CD14-positive monocyte (primary cell): ENCODE results near the gene DNAI1. TPM values are rescaled to one million over a fixed set of nuclear protein-coding genes. Genes with fewer than 3 reads are reported as not detected.

ENCODE experiments used
- DNase-seq, 3 donors: peaks; one replicate each; pipeline ENCODE4 v3.0.0-alpha.2; 2011 to 2022
- H2AFZ ChIP-seq: 2 replicates; pipeline ENCODE4 v1.6.0; 2012; ENCODE audit warnings: mild to moderate bottlenecking, low read depth, low read length, inconsistent platforms; ENCODE audit not compliant: insufficient read depth, poor library complexity, severe bottlenecking
- H3K27ac ChIP-seq, 2 donors: 1 replicate in 1 of 2; 2 replicates in 1 of 2; pipeline ENCODE4 v1.5.1; 2012 to 2013; ENCODE audit warnings: low read length in 2 of 2, control low read depth in 1 of 2, inconsistent platforms in 1 of 2, low read depth in 1 of 2, mild to moderate bottlenecking in 1 of 2
- H3K27me3 ChIP-seq, 2 donors: one replicate each; pipeline versions ENCODE4 v1.6.0 to v1.6.1; 2011 to 2013; ENCODE audit warnings: low read length in 2 of 2; ENCODE audit not compliant: control insufficient read depth in 2 of 2, insufficient read depth in 2 of 2
- H3K36me3 ChIP-seq, 2 donors: replicated peaks in 1 of 2; 1 replicate in 1 of 2; 2 replicates in 1 of 2; pipeline versions ENCODE4 v1.5.1 to v1.6.1; 2012 to 2013; ENCODE audit warnings: low read length in 2 of 2, control low read depth in 1 of 2, inconsistent platforms in 1 of 2, mild to moderate bottlenecking in 1 of 2; ENCODE audit not compliant: insufficient read depth in 2 of 2, control insufficient read depth in 1 of 2
- H3K4me1 ChIP-seq, 2 donors: 1 replicate in 1 of 2; 2 replicates in 1 of 2; pipeline versions ENCODE4 v1.5.1 to v1.6.1; 2012 to 2013; ENCODE audit warnings: low read length in 2 of 2, control low read depth in 1 of 2, inconsistent platforms in 1 of 2, mild to moderate bottlenecking in 1 of 2, moderate library complexity in 1 of 2; ENCODE audit not compliant: insufficient read depth in 2 of 2, control insufficient read depth in 1 of 2
- H3K4me2 ChIP-seq: replicated peaks from 2 replicates; pipeline ENCODE3; 2012; ENCODE audit warnings: low read length, moderate library complexity, mild to moderate bottlenecking; ENCODE audit not compliant: poor library complexity, severe bottlenecking; ENCODE audit errors: extremely low read depth
- H3K4me3 ChIP-seq, 3 experiments: fragments of 200-600 bp in 1 of 3; sonication (generic) in 1 of 3; replicated peaks in 1 of 3; 1 replicate in 2 of 3; 2 replicates in 1 of 3; pipeline ENCODE4 v1.5.1; 2011 to 2013; ENCODE audit warnings: low read length in 3 of 3, mild to moderate bottlenecking in 3 of 3, control low read depth in 2 of 3, low read depth in 2 of 3, inconsistent platforms in 1 of 3, moderate library complexity in 1 of 3
- H3K79me2 ChIP-seq: 2 replicates; pipeline ENCODE4 v1.6.0; 2012; ENCODE audit warnings: mild to moderate bottlenecking, control low read depth, inconsistent platforms, low read length, moderate library complexity; ENCODE audit not compliant: insufficient read depth
- H3K9ac ChIP-seq: 2 replicates; pipeline ENCODE4 v1.6.0; 2017; ENCODE audit warnings: low read length, mild to moderate bottlenecking; ENCODE audit not compliant: insufficient read depth, poor library complexity, severe bottlenecking
- H3K9me3 ChIP-seq, 2 donors: replicated peaks in 1 of 2; 1 replicate in 1 of 2; 2 replicates in 1 of 2; pipeline versions ENCODE4 v1.5.1 to v1.6.1; 2012 to 2013; ENCODE audit warnings: low read length in 2 of 2, control low read depth in 1 of 2; ENCODE audit not compliant: control insufficient read depth in 1 of 2, insufficient read depth in 1 of 2
- H4K20me1 ChIP-seq: 2 replicates; pipeline ENCODE4 v1.6.0; 2012; ENCODE audit warnings: mild to moderate bottlenecking, low read length, control low read depth, moderate library complexity; ENCODE audit not compliant: insufficient read depth
- H3K27ac Mint-ChIP-seq, 7 donors: one replicate each; pipeline ENCODE4 v1.8.0; 2020; ENCODE audit warnings: mild to moderate bottlenecking in 7 of 7, mixed read lengths in 7 of 7, moderate library complexity in 6 of 7, inconsistent platforms in 2 of 7
- H3K27me3 Mint-ChIP-seq, 3 donors: one replicate each; pipeline ENCODE4 v1.8.0; 2021 to 2022; ENCODE audit warnings: low read depth in 3 of 3, mild to moderate bottlenecking in 3 of 3, mixed read lengths in 3 of 3, moderate library complexity in 3 of 3, inconsistent platforms in 1 of 3
- H3K36me3 Mint-ChIP-seq, 2 donors: one replicate each; pipeline ENCODE4 v1.8.0; 2020; ENCODE audit warnings: mixed read lengths in 2 of 2, inconsistent platforms in 1 of 2, mild to moderate bottlenecking in 1 of 2
- H3K4me1 Mint-ChIP-seq: one replicate; pipeline ENCODE4 v1.8.0; 2020; ENCODE audit warnings: mild to moderate bottlenecking, mixed read lengths
- H3K4me3 Mint-ChIP-seq, 2 donors: one replicate each; pipeline ENCODE4 v1.8.0; 2020; ENCODE audit warnings: mild to moderate bottlenecking in 2 of 2, mixed read lengths in 2 of 2, moderate library complexity in 1 of 2
- H3K9me3 Mint-ChIP-seq, 7 donors: one replicate each; pipeline ENCODE4 v1.8.0; 2020 to 2022; ENCODE audit warnings: mixed read lengths in 7 of 7, mild to moderate bottlenecking in 6 of 7, moderate library complexity in 6 of 7, inconsistent platforms in 2 of 7
- CTCF ChIP-seq: fragments of 200-600 bp; IDR thresholded peaks from one replicate; pipeline ENCODE4 v1.8.0; 2022; ENCODE audit warnings: antibody characterized with exemption, mild to moderate bottlenecking
- WGBS: methylation state at CpG from one replicate; pipeline ENCODE4 v1.1.5; 2013; ENCODE audit warnings: missing lambda C conversion rate; ENCODE audit not compliant: insufficient coverage; 5-methylcytosine and 5-hydroxymethylcytosine counted together
- intact Hi-C, 2 donors: fragments of 100-400 bp; cut with micrococcal nuclease; formaldehyde crosslinking; loops; one replicate each; pipeline versions ENCODE4 v1.15.0 to v1.15.1; 2023
- polyA plus RNA-seq, 3 donors: library from polyadenylated mRNA; depleted of rRNA in 1 of 3; unstranded in 2 of 3; stranded (reverse) in 1 of 3; fragments of 300-500 nt in 2 of 3; fragments of >200 nt in 1 of 3; fragmentation: Illumina TruSeq in 2 of 3; gene quantifications; 1 replicate in 2 of 3; 2 replicates in 1 of 3; pipeline ENCODE4 v1.2.3, GENCODE V29; 2012 to 2021

DNAI1 gene
- polyA plus RNA-seq, 3 donors = not detected

GRCh38 chr9:34454571-34455065 lies 4.0 kb upstream of the DNAI1 start:
- Mint-ChIP-seq H3K4me1 (peaks cover 29% of the 10 kb centered on the region), H3K27me3 (peaks cover 12 to 15% (median 13%) of the 10 kb centered on the region in 3 donors), H3K4me3 (no peak overlapping the region), H3K9me3 (peaks cover 0 to 4% (median 2%) of the 10 kb centered on the region in 7 donors), H3K27ac (no peak overlapping the region), H3K36me3 (peaks cover 0 to 3% of the 10 kb centered on the region in 2 donors)
- Histone ChIP-seq H3K9me3 (no peaks in the 10 kb centered on the region), H3K36me3 (no peaks in the 10 kb centered on the region), H3K27ac (no peak overlapping the region), H3K4me1 (peaks cover 28 to 29% of the 10 kb centered on the region in 2 donors), H3K4me2 (no peak overlapping the region), H3K79me2 (peaks cover 15% of the 10 kb centered on the region), H2AFZ (no peak overlapping the region), H4K20me1 (peaks cover 54% of the 10 kb centered on the region), H3K9ac (no peak overlapping the region), H3K4me3 (no peak overlapping the region), H3K27me3 (peaks cover 0 to 8% of the 10 kb centered on the region in 2 donors)
- intact Hi-C loops = loop anchor here (5.0 to 10.0 kb wide), 5 partner anchors 68 to 160 kb away; partner anchors contain the start of genes RPP25L (in 2 of the 2), ENHO (in 1 of the 2) and MYORG (in 1 of the 2)
- no peak for TF ChIP-seq CTCF
- WGBS = 100% methylated on average over 1 of the region's 3 CpGs
- peak in 1 of 3 donors; percentile 26 for DNase-seq

- H3K27ac Mint-ChIP-seq = peak overlapping the region in 2 of 7 donors; percentile 33 to 60
- H3K4me2 ChIP-seq = no peak overlapping the region
Observed at GRCh38 chr9:34456151-34456550, 2.5 kb upstream of the DNAI1 start.

More at GRCh38 chr9:34456151-34456550, 2.5 kb upstream of the DNAI1 start:
- H3K9me3 ChIP-seq = no peaks in the 10 kb centered on the region
- H2AFZ ChIP-seq = no peak overlapping the region
- WGBS = 0% methylated on average over 1 of the region's 1 CpG
- Mint-ChIP-seq H3K4me1 (peaks cover 34% of the 10 kb centered on the region), H3K4me3 (peak overlapping the region in 1 of 2 donors; percentile 28), H3K27me3 (peaks cover 15 to 22% (median 18%) of the 10 kb centered on the region in 3 donors), H3K9me3 (peaks cover 0 to 4% (median 2%) of the 10 kb centered on the region in 7 donors), H3K36me3 (peaks cover 0 to 3% of the 10 kb centered on the region in 2 donors)
- peaks cover 15% of the 10 kb centered on the region for H3K79me2 ChIP-seq
- no peak for TF ChIP-seq CTCF
- no peak for DNase-seq
- no peaks in the 10 kb centered on the region for H3K36me3 ChIP-seq
- peaks cover 28 to 29% of the 10 kb centered on the region in 2 donors for H3K4me1 ChIP-seq
- H3K27ac ChIP-seq = no peak overlapping the region
- no peak overlapping the region for H3K4me3 ChIP-seq
- H3K9ac ChIP-seq = no peak overlapping the region
- H4K20me1 ChIP-seq = peaks cover 44% of the 10 kb centered on the region
- H3K27me3 ChIP-seq = peaks cover 0 to 12% of the 10 kb centered on the region in 2 donors
- intact Hi-C loops = loop anchor here (5.0 to 10.0 kb wide), 5 partner anchors 66 to 159 kb away; partner anchors contain the start of genes RPP25L (in 2 of the 2), ENHO (in 1 of the 2) and MYORG (in 1 of the 2)
